K562 (cell line): ENCODE results near the gene POFUT2.

Experiments used
- EP300 ChIP-seq: IDR thresholded peaks from 2 replicates; pipeline ENCODE4 v1.6.1; 2012; ENCODE audit warnings: low read length, improper control_type of control experiment
- GABPB2 ChIP-seq: fragments of 250-450 bp; sonication (Bioruptor Pico); conservative IDR thresholded peaks from 2 replicates; pipeline ENCODE4 v1.5.1; 2021; ENCODE audit warnings: mild to moderate bottlenecking
- POLR2A ChIP-seq: fragments of 450-650 bp; conservative IDR thresholded peaks from 2 replicates; pipeline ENCODE4 v1.6.1; 2016
- PPARD ChIP-seq: fragments of 250-450 bp; sonication (Bioruptor Pico); IDR thresholded peaks from 2 replicates; pipeline ENCODE4 v1.8.0; 2022; ENCODE audit warnings: inconsistent platforms, mild to moderate bottlenecking, moderate library complexity
- SP2 ChIP-seq: IDR thresholded peaks from 2 replicates; pipeline ENCODE4 v1.6.1; 2011; ENCODE audit warnings: mild to moderate bottlenecking, low read depth, low read length, moderate library complexity; ENCODE audit not compliant: poor library complexity, severe bottlenecking; ENCODE audit errors: extremely low read depth
- TEAD1 ChIP-seq, 2 experiments: fragments of 450-650 bp in 1 of 2; sonication (generic) in 1 of 2; formaldehyde crosslinking; IDR thresholded peaks; 2 replicates each; pipeline versions ENCODE4 v1.4.0 to v1.8.0; 2020 to 2022; ENCODE audit warnings: mild to moderate bottlenecking in 2 of 2, missing genetic modification reagents in 1 of 2
- ZNF224 ChIP-seq: sonication (generic); formaldehyde crosslinking; IDR thresholded peaks from 2 replicates; pipeline ENCODE4 v1.8.0; 2022; ENCODE audit warnings: mild to moderate bottlenecking, missing genetic modification reagents
- ZNF277 ChIP-seq: fragments of 250-450 bp; sonication (Bioruptor Pico); IDR thresholded peaks from 2 replicates; pipeline ENCODE4 v1.8.0; 2022; ENCODE audit warnings: inconsistent platforms, mild to moderate bottlenecking, moderate library complexity, borderline replicate concordance
- TF ChIP-seq, protein P1 (sequence below), 2 experiments: IDR thresholded peaks in 1 of 2; conservative IDR thresholded peaks in 1 of 2; 2 replicates each; pipeline ENCODE4 v1.6.1; 2016; ENCODE audit warnings: low read depth in 2 of 2, mild to moderate bottlenecking in 1 of 2, missing compliant biosample characterization in 1 of 2, missing genetic modification characterization in 1 of 2, moderate library complexity in 1 of 2
- TF ChIP-seq, protein P2 (sequence below): sonication (generic); formaldehyde crosslinking; IDR thresholded peaks from 2 replicates; pipeline ENCODE4 v1.8.0; 2022; ENCODE audit warnings: mild to moderate bottlenecking, missing genetic modification reagents

DNA sequence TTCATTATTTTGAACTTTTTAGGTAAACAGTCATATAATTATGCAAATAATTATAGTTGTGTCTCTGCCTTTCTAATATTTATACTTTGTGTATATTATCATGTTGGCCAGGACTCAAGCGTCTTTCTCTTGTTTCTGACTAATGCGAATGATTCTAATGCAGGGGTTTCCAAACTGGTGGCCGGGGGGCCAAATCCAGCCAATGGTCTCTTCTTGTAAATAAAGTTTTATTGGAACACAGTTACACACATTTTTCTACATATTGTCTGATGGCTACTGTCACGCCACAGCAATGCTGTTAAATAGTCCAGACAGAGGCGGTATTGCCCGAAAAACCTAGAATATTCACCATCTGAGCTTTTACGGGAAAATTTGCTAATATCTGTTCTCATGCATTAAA is 8.9 kb upstream of the POFUT2 start:
- TF ChIP-seq, protein P1, sequence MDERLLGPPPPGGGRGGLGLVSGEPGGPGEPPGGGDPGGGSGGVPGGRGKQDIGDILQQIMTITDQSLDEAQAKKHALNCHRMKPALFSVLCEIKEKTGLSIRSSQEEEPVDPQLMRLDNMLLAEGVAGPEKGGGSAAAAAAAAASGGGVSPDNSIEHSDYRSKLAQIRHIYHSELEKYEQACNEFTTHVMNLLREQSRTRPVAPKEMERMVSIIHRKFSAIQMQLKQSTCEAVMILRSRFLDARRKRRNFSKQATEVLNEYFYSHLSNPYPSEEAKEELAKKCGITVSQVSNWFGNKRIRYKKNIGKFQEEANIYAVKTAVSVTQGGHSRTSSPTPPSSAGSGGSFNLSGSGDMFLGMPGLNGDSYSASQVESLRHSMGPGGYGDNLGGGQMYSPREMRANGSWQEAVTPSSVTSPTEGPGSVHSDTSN (CRISPR knock-in tag; IDR thresholded peaks at IDR 0.05; ENCODE audit: low read depth): no peak
- TF ChIP-seq, protein P1 (tag; conservative IDR thresholded peaks at IDR 0.05; ENCODE audit: low read depth): no peak
- TF ChIP-seq PPARD (CRISPR knock-in tag): no peak
- TF ChIP-seq ZNF224 (CRISPR knock-in tag): no peak
- no peak for TF ChIP-seq GABPB2 (CRISPR knock-in tag)
- TF ChIP-seq, protein P2, sequence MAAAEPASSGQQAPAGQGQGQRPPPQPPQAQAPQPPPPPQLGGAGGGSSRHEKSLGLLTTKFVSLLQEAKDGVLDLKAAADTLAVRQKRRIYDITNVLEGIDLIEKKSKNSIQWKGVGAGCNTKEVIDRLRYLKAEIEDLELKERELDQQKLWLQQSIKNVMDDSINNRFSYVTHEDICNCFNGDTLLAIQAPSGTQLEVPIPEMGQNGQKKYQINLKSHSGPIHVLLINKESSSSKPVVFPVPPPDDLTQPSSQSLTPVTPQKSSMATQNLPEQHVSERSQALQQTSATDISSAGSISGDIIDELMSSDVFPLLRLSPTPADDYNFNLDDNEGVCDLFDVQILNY: no peak
- no peak for TF ChIP-seq TEAD1 (CRISPR knock-in tag; IDR thresholded peaks at IDR 0.05)
- TF ChIP-seq SP2: no peak
- TF ChIP-seq POLR2A: no peak
- no peak for TF ChIP-seq ZNF277 (CRISPR knock-in tag)
- no peak for TF ChIP-seq EP300
